Stimulated activated CD8-positive, alpha-beta memory T cell treated with anti-CD3 and anti-CD28 coated beads, Interleukin-4, amount 100 ng/mL, for 24 hours (primary cell): ENCODE measurements around the gene SEL1L3.

Experiments
- DNase-seq: peaks from one replicate; pipeline ENCODE4 v3.0.0-alpha.2; 2020; ENCODE audit warnings: low read depth

The SEL1L3 gene

GRCh38 chr4:25788703-25789238 lies 74.0 kb downstream of the SEL1L3 start:
- DNase-seq, result no peak

- DNase-seq, result no peak
Measured at GRCh38 chr4:25786497-25787065, 76.2 kb downstream of the SEL1L3 start.

DNA sequence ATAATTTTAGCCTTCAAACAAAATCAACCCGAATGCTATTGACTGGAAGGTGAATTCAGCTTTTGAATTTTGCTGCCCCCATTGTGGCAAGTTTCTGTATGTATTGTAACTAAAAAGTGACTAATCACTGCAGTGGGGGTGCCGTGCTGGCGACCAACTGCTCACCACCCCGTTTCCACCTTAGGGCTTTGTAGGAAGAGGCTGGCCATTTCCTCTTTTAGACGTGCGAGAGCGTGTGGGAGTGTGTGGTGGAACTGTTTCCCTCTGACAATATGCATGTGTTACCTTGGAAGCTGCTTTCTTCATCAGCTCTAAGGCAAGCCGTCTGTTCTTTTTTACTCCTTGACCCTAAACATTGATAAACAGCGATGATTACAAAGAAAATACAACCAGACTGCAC lies 78.8 kb downstream of the SEL1L3 start:
- DNase-seq, result no peak

GRCh38 chr4:25783126-25783525 lies 79.7 kb downstream of the SEL1L3 start:
- DNase-seq, result no peak

DNA sequence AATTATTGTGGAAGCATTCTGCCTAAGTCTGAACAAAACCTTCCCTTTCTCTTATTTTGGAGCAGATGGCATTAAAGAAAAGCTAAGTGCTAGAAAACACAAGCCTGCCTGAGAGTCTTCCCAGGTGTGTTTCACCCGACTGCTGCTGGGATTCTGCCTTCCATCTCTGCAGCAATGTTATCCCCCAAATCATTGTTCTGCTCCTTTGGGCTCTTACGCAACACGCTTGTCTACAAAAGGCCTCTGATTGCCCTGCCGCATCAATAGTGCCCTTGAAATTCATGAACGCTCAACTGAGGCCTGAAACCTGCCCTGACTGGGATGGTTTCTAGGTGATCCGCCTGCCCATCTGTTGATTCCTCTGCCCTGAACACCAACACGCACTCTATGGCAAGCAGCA lies 80.3 kb downstream of the SEL1L3 start:
- DNase-seq, result no peak

GRCh38 chr4:25779021-25779420 lies 83.8 kb downstream of the SEL1L3 start:
- DNase-seq, result no peak

DNA sequence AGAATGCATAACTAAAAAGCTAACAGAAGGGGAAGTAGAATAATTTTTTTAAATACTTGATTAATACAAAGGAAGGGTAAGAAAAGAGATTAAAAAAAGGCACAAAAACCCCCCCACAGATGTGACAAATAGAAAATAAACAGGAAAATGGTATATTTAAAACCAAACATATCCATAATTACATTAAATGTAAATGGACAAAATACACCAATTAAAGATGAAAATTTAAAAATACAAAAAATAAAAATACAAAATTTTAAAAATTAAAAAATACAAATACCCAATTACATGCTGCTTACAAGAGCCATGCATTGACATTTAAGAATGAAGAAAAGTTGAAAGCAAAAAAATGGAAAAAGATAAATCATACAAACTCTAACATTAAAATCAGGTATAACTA lies 86.0 kb downstream of the SEL1L3 start:
- no peak for DNase-seq

DNA sequence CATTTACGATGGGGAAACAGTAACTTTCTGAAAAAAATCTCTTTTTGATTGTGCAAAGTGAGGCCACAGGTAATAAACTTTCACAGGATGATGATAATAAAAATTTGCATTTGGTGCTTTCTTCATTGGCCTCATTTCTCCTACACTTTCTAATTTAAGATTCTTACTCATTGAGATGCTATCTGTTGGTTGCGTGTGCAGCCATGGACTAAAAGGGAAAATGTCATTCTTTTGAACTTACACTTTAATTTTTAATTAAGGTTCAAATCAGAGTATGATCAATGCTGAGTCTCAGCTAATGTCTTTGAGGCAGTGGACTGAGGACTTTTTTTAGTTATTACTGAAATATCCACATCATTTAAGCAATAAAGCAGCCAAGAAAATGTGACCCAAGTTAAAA lies 87.6 kb downstream of the SEL1L3 start:
- no peak for DNase-seq

DNA sequence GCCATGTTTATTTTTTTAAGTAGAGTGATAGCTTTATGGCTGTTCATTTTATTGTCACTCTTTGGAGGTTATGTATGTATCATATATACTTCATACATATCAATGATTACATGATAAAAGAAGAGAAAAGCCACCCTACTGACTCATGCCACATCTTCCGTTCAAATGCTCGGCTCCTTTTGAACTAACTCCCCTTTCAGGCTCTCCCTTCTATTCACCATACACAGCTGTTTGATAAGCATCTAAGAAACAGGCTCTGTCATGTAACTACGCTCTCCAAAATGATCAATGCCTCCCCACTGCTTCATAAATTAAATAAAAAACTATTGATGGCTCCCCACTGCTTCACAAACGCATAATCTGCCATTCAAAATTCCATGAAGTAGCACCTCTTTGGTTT lies 89.4 kb downstream of the SEL1L3 start:
- DNase-seq, result no peak

- no peak for DNase-seq
Measured at GRCh38 chr4:25771672-25772071, 91.1 kb downstream of the SEL1L3 start.

- no peak for DNase-seq
Measured at GRCh38 chr4:25770847-25771246, 91.9 kb downstream of the SEL1L3 start.

DNA sequence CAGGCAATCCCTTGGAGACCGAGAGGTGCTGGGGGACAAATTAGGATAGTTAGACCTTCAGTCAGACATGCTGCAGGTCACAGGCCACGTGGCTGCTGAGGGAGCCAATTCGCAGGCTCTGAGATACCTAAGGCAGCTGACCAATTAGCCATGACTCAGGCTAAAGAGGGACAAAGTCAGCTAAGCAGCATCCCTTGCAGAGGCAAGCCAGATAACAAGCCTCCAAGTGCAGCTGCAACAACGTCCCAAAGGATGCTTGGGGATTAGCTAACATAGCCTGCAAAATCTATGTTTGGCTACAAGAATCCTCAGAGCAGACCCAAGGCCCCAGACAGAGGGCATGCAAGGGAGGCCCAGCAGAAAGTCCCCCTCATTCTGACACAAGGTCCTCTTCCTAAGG lies 93.5 kb downstream of the SEL1L3 start:
- DNase-seq, result no peak

- no peak for DNase-seq
Measured at GRCh38 chr4:25767877-25768725, 94.7 kb downstream of the SEL1L3 start.

DNA sequence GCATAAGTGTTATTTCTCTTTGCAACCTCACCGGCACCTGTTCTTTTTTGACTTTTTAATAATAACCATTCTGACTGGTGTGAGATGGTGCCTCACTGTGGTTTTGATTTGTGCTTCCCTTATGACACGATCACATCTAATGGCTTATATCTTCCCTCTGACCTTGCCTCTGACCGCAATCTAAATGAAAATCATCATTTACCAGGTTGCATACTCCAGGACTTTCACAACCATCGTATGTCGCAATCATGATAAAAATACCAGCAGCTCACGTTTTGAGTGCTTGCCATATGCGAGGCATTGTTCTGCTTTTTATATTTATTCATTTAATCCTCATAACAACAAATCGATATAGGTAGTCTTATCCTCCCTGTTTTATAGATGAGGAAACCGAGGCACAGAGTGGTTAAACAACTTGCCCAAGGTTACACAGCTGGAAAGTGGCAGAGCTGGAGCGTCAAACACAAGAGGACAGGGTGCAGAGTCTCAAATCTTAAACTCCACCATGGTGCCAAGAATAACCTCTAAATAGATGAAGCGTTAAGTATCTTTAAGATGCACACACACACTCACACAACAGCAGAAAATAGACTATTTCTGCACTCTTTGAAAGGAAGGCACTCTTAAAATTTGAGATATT lies 102.2 kb downstream of the SEL1L3 start:
- no peak for DNase-seq

DNA sequence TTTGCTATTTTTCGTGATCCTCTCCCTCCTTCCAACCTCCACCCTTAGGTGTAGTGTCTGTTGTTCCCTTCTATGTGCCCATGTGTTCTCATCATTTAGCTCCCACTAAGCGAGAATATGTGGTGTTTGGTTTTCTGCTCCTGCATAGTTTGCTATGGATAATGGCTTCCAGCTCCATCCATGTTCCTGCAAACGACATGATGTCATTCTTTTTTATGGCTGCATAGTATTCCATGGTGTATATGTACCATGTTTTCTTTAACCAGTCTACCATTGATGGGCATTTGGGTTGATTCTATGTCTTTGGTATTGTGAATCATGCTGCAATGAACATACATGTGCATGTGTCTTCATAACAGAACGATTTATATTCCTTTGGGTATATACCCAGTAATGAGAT lies 102.7 kb downstream of the SEL1L3 start:
- no peak for DNase-seq

- DNase-seq, result no peak
Measured at GRCh38 chr4:25759101-25759500, 103.7 kb downstream of the SEL1L3 start.

GRCh38 chr4:25757452-25757851 lies 105.3 kb downstream of the SEL1L3 start:
- no peak for DNase-seq

GRCh38 chr4:25756503-25756902 lies 106.3 kb downstream of the SEL1L3 start:
- DNase-seq, result no peak

GRCh38 chr4:25755911-25756310 lies 106.9 kb downstream of the SEL1L3 start:
- DNase-seq, result no peak

GRCh38 chr4:25753239-25753638 lies 109.5 kb downstream of the SEL1L3 start:
- DNase-seq, result no peak

DNA sequence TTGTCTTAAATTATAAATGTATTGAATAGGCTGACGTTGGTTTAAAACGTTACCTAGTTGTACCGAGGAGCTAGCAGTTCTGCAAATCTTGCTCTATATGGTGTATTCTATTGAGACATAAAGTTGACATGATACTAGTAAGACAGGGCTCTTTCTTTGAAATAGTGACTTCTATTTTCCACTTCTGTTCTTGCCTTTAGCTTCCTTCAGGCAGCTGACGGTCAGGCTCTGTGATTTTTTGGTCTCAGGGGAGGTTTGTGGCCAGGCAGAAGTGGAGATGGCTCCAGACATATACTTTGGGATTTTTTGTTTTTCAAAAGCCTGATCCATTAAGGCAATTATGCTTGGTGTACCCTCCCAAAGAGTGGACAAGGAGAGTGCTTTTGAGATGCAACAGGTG lies 111.9 kb downstream of the SEL1L3 start:
- DNase-seq, result no peak

- DNase-seq, result no peak
Measured at GRCh38 chr4:25749150-25749794, 113.5 kb downstream of the SEL1L3 start.

DNA sequence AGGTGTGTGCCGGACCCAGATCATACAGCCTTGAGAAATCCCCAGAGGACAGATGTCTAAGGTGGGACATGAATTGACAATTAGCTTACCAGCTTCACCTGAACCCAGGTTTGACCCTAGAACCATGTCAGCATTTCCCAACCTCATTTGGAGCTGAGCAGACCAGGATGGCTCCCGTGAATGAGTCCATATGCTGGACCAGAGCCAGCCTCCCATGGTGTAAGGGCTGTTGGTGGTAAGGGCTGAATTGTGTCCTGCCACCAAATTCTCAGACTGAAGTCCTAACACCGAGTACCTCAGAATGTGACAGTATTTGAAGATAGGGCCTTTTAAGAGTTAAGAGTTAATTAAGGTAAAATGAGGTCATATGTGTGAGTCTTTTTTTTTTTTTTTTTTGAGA lies 118.8 kb downstream of the SEL1L3 start:
- DNase-seq, result no peak
